ENCODE data around the gene PCDHB16.
A peak's percentile ranks its signal among the peaks of the same experiment; 100 is the strongest.
"Not testable (repeated sequence)": the region's sequence is repeated elsewhere in the genome, so short reads cannot be mapped to it uniquely, and the experiment has no call there.

Gene PCDHB16

DNA sequence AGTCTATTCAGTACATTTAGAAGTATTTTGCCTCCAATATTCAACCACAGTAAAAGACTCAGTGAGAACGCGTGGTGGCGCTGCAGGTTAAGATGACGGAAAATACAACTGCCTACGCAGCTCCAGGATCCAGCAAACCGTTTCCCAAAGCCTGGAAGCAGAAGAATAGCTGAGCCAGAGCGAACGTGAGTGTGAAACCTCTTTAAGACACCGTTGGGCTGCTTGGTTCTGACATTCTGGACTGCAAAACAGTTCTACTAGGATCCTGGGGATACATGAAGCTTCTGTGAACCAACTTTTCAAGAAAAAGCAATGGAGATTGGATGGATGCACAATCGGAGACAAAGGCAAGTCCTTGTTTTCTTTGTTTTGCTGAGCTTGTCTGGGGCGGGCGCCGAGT, at the start of gene PCDHB16:
TSS of gene PCDHB16 (plus strand) at position 140 of the 400 bp plus-strand sequence. CDS start at position 313, 173 bp downstream.
- peaks cover 9% of the 10 kb centered on the region; the same call in 1 of the 2 replicates for H3K9me3 ChIP-seq (ENCODE audit: control insufficient read depth, insufficient read depth, low read depth, low read length)
- no peaks in the 10 kb centered on the region for H3K36me3 ChIP-seq (ENCODE audit: control insufficient read depth, insufficient read depth, low read length)
- no peaks in the 10 kb centered on the region for H3K27me3 ChIP-seq (ENCODE audit: control insufficient read depth, insufficient read depth, low read length)
- 0 out of 2 replicates have a peak within 1 kb of the TSS, but pooled peaks have one; percentile 8 for H3K4me3 ChIP-seq (ENCODE audit: low read depth, low read length)
- no peak within 1 kb of the TSS for H3K9ac ChIP-seq (ENCODE audit: low read length)
- H3K4me1 ChIP-seq (ENCODE audit: control insufficient read depth, insufficient read depth, low read length), result no peaks in the 10 kb centered on the region
- H3K27ac ChIP-seq (ENCODE audit: low read depth, low read length), result no peak within 1 kb of the TSS

GRCh38 chr5:141135030-141135717, 47.0 kb upstream of the PCDHB16 start, which contains the start of gene PCDHB5:
Gene PCDHB5 (plus strand): TSS chr5:141135206. CDS start chr5:141135435, 229 bp downstream.
- no peaks in the 10 kb centered on the region for H3K27me3 ChIP-seq (ENCODE audit: control insufficient read depth, insufficient read depth, low read length)
- peak within 1 kb of the TSS; percentile 22; the same call in 1 of the 2 replicates for H3K27ac ChIP-seq (ENCODE audit: low read depth, low read length)
- no peak within 1 kb of the TSS for H3K9ac ChIP-seq (ENCODE audit: low read length)
- H3K36me3 ChIP-seq (ENCODE audit: control insufficient read depth, insufficient read depth, low read length), result no peaks in the 10 kb centered on the region
- H3K4me1 ChIP-seq (ENCODE audit: control insufficient read depth, insufficient read depth, low read length), result no peaks in the 10 kb centered on the region
- H3K4me3 ChIP-seq (ENCODE audit: low read depth, low read length), result peak within 1 kb of the TSS; percentile 52
- H3K9me3 ChIP-seq (ENCODE audit: control insufficient read depth, insufficient read depth, low read depth, low read length), result peaks cover 18% of the 10 kb centered on the region

- H3K9me3 ChIP-seq (ENCODE audit: control insufficient read depth, insufficient read depth, low read depth, low read length), result peaks cover 18% of the 10 kb centered on the region
- H3K27ac ChIP-seq (ENCODE audit: low read depth, low read length), result no peak overlapping the region; the same call in 1 of the 2 replicates
- no peaks in the 10 kb centered on the region for H3K4me1 ChIP-seq (ENCODE audit: control insufficient read depth, insufficient read depth, low read length)
- H3K4me3 ChIP-seq (ENCODE audit: low read depth, low read length), result peak overlapping the region; percentile 52; the same call in 1 of the 2 replicates
- no peaks in the 10 kb centered on the region for H3K36me3 ChIP-seq (ENCODE audit: control insufficient read depth, insufficient read depth, low read length)
- H3K9ac ChIP-seq (ENCODE audit: low read length), result no peak overlapping the region
- H3K27me3 ChIP-seq (ENCODE audit: control insufficient read depth, insufficient read depth, low read length), result no peaks in the 10 kb centered on the region
These were observed 46.4 kb upstream of the PCDHB16 start for GRCh38 chr5:141135718-141136266.

DNA sequence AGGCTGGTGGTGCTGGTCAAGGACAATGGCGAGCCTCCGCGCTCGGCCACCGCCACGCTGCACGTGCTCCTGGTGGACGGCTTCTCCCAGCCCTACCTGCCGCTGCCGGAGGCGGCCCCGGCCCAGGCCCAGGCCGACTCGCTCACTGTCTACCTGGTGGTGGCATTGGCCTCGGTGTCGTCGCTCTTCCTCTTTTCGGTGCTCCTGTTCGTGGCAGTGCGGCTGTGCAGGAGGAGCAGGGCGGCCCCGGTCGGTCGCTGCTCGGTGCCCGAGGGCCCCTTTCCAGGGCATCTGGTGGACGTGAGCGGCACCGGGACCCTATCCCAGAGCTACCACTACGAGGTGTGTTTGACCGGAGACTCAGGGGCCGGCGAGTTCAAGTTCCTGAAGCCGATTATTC, 44.8 kb upstream of the PCDHB16 start:
- not testable (repeated sequence) for H3K36me3 ChIP-seq (ENCODE audit: control insufficient read depth, insufficient read depth, low read length); H3K4me1 ChIP-seq (ENCODE audit: control insufficient read depth, insufficient read depth, low read length); H3K27ac ChIP-seq (ENCODE audit: low read depth, low read length); H3K9ac ChIP-seq (ENCODE audit: low read length); H3K27me3 ChIP-seq (ENCODE audit: control insufficient read depth, insufficient read depth, low read length); H3K4me3 ChIP-seq (ENCODE audit: low read depth, low read length)
- H3K9me3 ChIP-seq (ENCODE audit: control insufficient read depth, insufficient read depth, low read depth, low read length), result peaks cover 18% of the 10 kb centered on the region

GRCh38 chr5:141149812-141150211, 32.4 kb upstream of the PCDHB16 start, which contains the start of gene PCDHB6:
Gene PCDHB6 (plus strand): TSS chr5:141150057. CDS start chr5:141150258, 201 bp downstream.
- Histone ChIP-seq H3K4me3 (ENCODE audit: low read depth, low read length) (no peak within 1 kb of the TSS), H3K9ac (ENCODE audit: low read length) (no peak within 1 kb of the TSS), H3K4me1 (ENCODE audit: control insufficient read depth, insufficient read depth, low read length) (no peaks in the 10 kb centered on the region), H3K9me3 (ENCODE audit: control insufficient read depth, insufficient read depth, low read depth, low read length) (peaks cover 9% of the 10 kb centered on the region; the same call in 1 of the 2 replicates), H3K27ac (ENCODE audit: low read depth, low read length) (no peak within 1 kb of the TSS), H3K27me3 (ENCODE audit: control insufficient read depth, insufficient read depth, low read length) (no peaks in the 10 kb centered on the region), H3K36me3 (ENCODE audit: control insufficient read depth, insufficient read depth, low read length) (no peaks in the 10 kb centered on the region)

- Histone ChIP-seq H3K27me3 (ENCODE audit: control insufficient read depth, insufficient read depth, low read length) (no peaks in the 10 kb centered on the region), H3K9ac (ENCODE audit: low read length) (no peak overlapping the region), H3K4me3 (ENCODE audit: low read depth, low read length) (no peak overlapping the region), H3K27ac (ENCODE audit: low read depth, low read length) (no peak overlapping the region), H3K4me1 (ENCODE audit: control insufficient read depth, insufficient read depth, low read length) (no peaks in the 10 kb centered on the region), H3K36me3 (ENCODE audit: control insufficient read depth, insufficient read depth, low read length) (no peaks in the 10 kb centered on the region), H3K9me3 (ENCODE audit: control insufficient read depth, insufficient read depth, low read depth, low read length) (peaks cover 9% of the 10 kb centered on the region; the same call in 1 of the 2 replicates)
These were observed 31.8 kb upstream of the PCDHB16 start for GRCh38 chr5:141150224-141150992.

DNA sequence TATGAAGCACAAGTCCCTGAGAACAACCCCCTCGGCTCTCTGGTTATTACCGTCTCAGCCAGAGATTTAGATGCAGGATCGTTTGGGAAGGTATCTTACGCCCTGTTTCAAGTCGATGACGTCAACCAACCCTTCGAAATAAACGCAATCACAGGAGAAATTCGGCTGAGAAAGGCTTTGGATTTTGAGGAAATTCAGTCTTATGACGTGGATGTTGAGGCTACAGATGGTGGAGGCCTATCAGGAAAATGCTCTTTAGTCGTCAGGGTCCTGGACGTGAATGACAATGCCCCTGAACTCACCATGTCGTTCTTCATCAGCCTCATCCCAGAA, 31.2 kb upstream of the PCDHB16 start:
- Histone ChIP-seq H3K27ac (ENCODE audit: low read depth, low read length) (no peak overlapping the region), H3K9ac (ENCODE audit: low read length) (no peak overlapping the region), H3K4me3 (ENCODE audit: low read depth, low read length) (no peak overlapping the region), H3K27me3 (ENCODE audit: control insufficient read depth, insufficient read depth, low read length) (no peaks in the 10 kb centered on the region), H3K4me1 (ENCODE audit: control insufficient read depth, insufficient read depth, low read length) (no peaks in the 10 kb centered on the region), H3K9me3 (ENCODE audit: control insufficient read depth, insufficient read depth, low read depth, low read length) (peaks cover 9% of the 10 kb centered on the region; the same call in 1 of the 2 replicates), H3K36me3 (ENCODE audit: control insufficient read depth, insufficient read depth, low read length) (no peaks in the 10 kb centered on the region)

DNA sequence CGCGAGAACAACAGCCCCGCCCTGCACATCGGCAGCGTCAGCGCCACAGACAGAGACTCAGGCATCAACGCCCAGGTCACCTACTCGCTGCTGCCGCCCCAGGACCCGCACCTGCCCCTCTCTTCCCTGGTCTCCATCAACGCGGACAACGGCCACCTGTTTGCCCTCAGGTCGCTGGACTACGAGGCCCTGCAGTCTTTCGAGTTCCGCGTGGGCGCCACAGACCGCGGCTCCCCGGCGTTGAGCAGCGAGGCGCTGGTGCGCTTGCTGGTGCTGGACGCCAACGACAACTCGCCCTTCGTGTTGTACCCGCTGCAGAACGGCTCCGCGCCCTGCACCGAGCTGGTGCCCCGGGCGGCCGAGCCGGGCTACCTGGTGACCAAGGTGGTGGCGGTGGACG, 30.6 kb upstream of the PCDHB16 start:
- H3K9me3 ChIP-seq (ENCODE audit: control insufficient read depth, insufficient read depth, low read depth, low read length); H3K36me3 ChIP-seq (ENCODE audit: control insufficient read depth, insufficient read depth, low read length); H3K27me3 ChIP-seq (ENCODE audit: control insufficient read depth, insufficient read depth, low read length); H3K9ac ChIP-seq (ENCODE audit: low read length); H3K27ac ChIP-seq (ENCODE audit: low read depth, low read length); H3K4me1 ChIP-seq (ENCODE audit: control insufficient read depth, insufficient read depth, low read length); H3K4me3 ChIP-seq (ENCODE audit: low read depth, low read length): not testable (repeated sequence)

DNA sequence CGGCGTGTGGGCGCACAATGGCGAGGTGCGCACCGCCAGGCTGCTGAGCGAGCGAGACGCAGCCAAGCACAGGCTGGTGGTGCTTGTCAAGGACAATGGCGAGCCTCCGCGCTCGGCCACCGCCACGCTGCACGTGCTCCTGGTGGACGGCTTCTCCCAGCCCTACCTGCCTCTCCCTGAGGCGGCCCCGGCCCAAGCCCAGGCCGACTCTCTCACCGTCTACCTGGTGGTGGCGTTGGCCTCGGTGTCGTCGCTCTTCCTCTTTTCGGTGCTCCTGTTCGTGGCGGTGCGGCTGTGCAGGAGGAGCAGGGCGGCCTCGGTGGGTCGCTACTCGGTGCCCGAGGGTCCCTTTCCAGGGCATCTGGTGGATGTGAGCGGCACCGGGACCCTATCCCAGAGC, 30.1 kb upstream of the PCDHB16 start:
- H3K4me3 ChIP-seq (ENCODE audit: low read depth, low read length); H3K27me3 ChIP-seq (ENCODE audit: control insufficient read depth, insufficient read depth, low read length); H3K27ac ChIP-seq (ENCODE audit: low read depth, low read length); H3K9me3 ChIP-seq (ENCODE audit: control insufficient read depth, insufficient read depth, low read depth, low read length); H3K9ac ChIP-seq (ENCODE audit: low read length); H3K4me1 ChIP-seq (ENCODE audit: control insufficient read depth, insufficient read depth, low read length); H3K36me3 ChIP-seq (ENCODE audit: control insufficient read depth, insufficient read depth, low read length): not testable (repeated sequence)

DNA sequence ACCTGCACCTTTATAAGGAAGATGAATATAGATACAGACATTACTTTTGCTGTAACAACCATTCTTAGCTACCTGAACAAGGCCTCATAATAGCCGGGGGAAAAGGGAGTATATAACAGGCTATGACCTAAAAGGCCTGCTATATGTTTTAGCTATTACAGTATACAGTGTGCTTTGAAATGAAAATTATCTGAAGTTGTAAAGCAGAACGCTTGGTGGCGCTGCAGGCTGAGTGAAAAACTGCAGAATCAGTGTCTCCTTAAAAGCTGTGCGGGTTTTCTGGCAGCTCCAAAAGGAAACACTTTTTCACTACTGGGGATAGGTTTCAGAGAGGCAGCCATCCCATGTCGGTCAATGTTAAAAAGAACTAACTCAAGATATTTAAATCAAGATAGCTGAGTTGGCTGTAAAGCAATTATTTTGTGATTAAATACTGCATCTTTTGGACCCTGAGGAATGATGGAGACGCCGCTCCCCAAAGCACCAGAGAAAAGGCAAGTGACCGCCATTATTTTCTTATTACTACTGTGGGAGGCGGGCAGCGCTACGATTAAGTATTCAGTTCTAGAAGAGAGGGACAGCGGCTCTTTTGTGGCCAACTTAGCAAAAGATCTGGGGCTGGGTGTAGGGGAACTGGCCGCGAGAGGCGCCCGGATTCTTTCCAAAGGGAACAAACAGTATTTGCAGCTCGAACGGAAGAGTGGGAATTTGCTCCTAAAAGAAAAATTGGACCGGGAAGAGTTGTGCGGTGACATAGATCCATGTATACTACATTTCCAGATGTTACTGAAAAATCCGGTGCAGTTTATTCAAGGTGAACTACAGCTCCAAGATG, 26.4 kb upstream of the PCDHB16 start:
- Histone ChIP-seq H3K4me3 (ENCODE audit: low read depth, low read length) (no peak overlapping the region), H3K9me3 (ENCODE audit: control insufficient read depth, insufficient read depth, low read depth, low read length) (peaks cover 6% of the 10 kb centered on the region; the same call in 1 of the 2 replicates), H3K27ac (ENCODE audit: low read depth, low read length) (no peak overlapping the region), H3K4me1 (ENCODE audit: control insufficient read depth, insufficient read depth, low read length) (no peaks in the 10 kb centered on the region), H3K9ac (ENCODE audit: low read length) (no peak overlapping the region), H3K36me3 (ENCODE audit: control insufficient read depth, insufficient read depth, low read length) (no peaks in the 10 kb centered on the region), H3K27me3 (ENCODE audit: control insufficient read depth, insufficient read depth, low read length) (no peaks in the 10 kb centered on the region)
